ENCODE data around the gene PCOLCE2. TPM values are rescaled to one million over a fixed set of nuclear protein-coding genes. Genes with fewer than 3 reads are reported as not detected.

Gene PCOLCE2
- total RNA-seq, 1 experiment from 2014 or later: not detected

- DNase-seq: no peak
- Histone ChIP-seq H3K4me2 (ENCODE audit: low read depth, low read length, poor library complexity, severe bottlenecking) (no peak overlapping the region), H3K9ac (ENCODE audit: low read length) (no peak overlapping the region), H3K4me3 (ENCODE audit: low read length) (no peak overlapping the region), H2AFZ (ENCODE audit: low read length) (no peak overlapping the region), H3K27me3 (ENCODE audit: low read length) (no peaks in the 10 kb centered on the region), H4K20me1 (ENCODE audit: insufficient read depth, low read depth, low read length) (no peaks in the 10 kb centered on the region), H3K36me3 (ENCODE audit: insufficient read depth, low read length) (no peaks in the 10 kb centered on the region), H3K4me1 (ENCODE audit: low read length) (no peaks in the 10 kb centered on the region), H3K79me2 (ENCODE audit: low read length) (no peaks in the 10 kb centered on the region), H3K27ac (ENCODE audit: low read length) (no peak overlapping the region), H3K9me2 (replicated peaks; ENCODE audit: insufficient read depth, low read length) (no peaks in the 10 kb centered on the region), H3K9me3 (ENCODE audit: low read length) (no peaks in the 10 kb centered on the region)
Observed at GRCh38 chr3:142896201-142896755, 7.4 kb upstream of the PCOLCE2 start.

GRCh38 chr3:142894493-142894892 is 5.6 kb upstream of the PCOLCE2 start:
- Histone ChIP-seq H3K27ac (ENCODE audit: low read length) (no peak overlapping the region), H3K9me2 (replicated peaks; ENCODE audit: insufficient read depth, low read length) (no peaks in the 10 kb centered on the region), H3K79me2 (ENCODE audit: low read length) (no peaks in the 10 kb centered on the region), H3K4me3 (ENCODE audit: low read length) (no peak overlapping the region), H3K4me1 (ENCODE audit: low read length) (no peaks in the 10 kb centered on the region), H3K27me3 (ENCODE audit: low read length) (no peaks in the 10 kb centered on the region), H4K20me1 (ENCODE audit: insufficient read depth, low read depth, low read length) (no peaks in the 10 kb centered on the region), H3K36me3 (ENCODE audit: insufficient read depth, low read length) (no peaks in the 10 kb centered on the region), H3K9me3 (ENCODE audit: low read length) (no peaks in the 10 kb centered on the region), H3K9ac (ENCODE audit: low read length) (no peak overlapping the region), H2AFZ (ENCODE audit: low read length) (no peak overlapping the region), H3K4me2 (ENCODE audit: low read depth, low read length, poor library complexity, severe bottlenecking) (no peak overlapping the region)
- DNase-seq: no peak

- H3K79me2 ChIP-seq (ENCODE audit: low read length): no peaks in the 10 kb centered on the region
- no peak overlapping the region for H3K27ac ChIP-seq (ENCODE audit: low read length)
- DNase-seq: no peak
- no peak overlapping the region for H3K4me3 ChIP-seq (ENCODE audit: low read length)
- H3K9me3 ChIP-seq (ENCODE audit: low read length): no peaks in the 10 kb centered on the region
- H3K36me3 ChIP-seq (ENCODE audit: insufficient read depth, low read length): no peaks in the 10 kb centered on the region
- no peaks in the 10 kb centered on the region for H3K27me3 ChIP-seq (ENCODE audit: low read length)
- H3K4me1 ChIP-seq (ENCODE audit: low read length): no peaks in the 10 kb centered on the region
- no peaks in the 10 kb centered on the region for H3K9me2 ChIP-seq (replicated peaks; ENCODE audit: insufficient read depth, low read length)
- no peak overlapping the region for H3K9ac ChIP-seq (ENCODE audit: low read length)
- no peak overlapping the region for H3K4me2 ChIP-seq (ENCODE audit: low read depth, low read length, poor library complexity, severe bottlenecking)
- H2AFZ ChIP-seq (ENCODE audit: low read length): 0 out of 2 replicates have a peak overlapping the region, but pooled peaks have one; percentile 30
- no peaks in the 10 kb centered on the region for H4K20me1 ChIP-seq (ENCODE audit: insufficient read depth, low read depth, low read length)
Observed at GRCh38 chr3:142892714-142893113, 3.8 kb upstream of the PCOLCE2 start.

- no peaks in the 10 kb centered on the region for H3K36me3 ChIP-seq (ENCODE audit: insufficient read depth, low read length)
- DNase-seq: no peak
- H3K9me3 ChIP-seq (ENCODE audit: low read length): no peaks in the 10 kb centered on the region
- no peak overlapping the region for H2AFZ ChIP-seq (ENCODE audit: low read length)
- no peak overlapping the region for H3K27ac ChIP-seq (ENCODE audit: low read length)
- H3K4me2 ChIP-seq (ENCODE audit: low read depth, low read length, poor library complexity, severe bottlenecking): no peak overlapping the region
- H3K79me2 ChIP-seq (ENCODE audit: low read length): no peaks in the 10 kb centered on the region
- no peaks in the 10 kb centered on the region for H3K4me1 ChIP-seq (ENCODE audit: low read length)
- no peak overlapping the region for H3K9ac ChIP-seq (ENCODE audit: low read length)
- no peaks in the 10 kb centered on the region for H3K27me3 ChIP-seq (ENCODE audit: low read length)
- no peak overlapping the region for H3K4me3 ChIP-seq (ENCODE audit: low read length)
- no peaks in the 10 kb centered on the region for H4K20me1 ChIP-seq (ENCODE audit: insufficient read depth, low read depth, low read length)
- no peaks in the 10 kb centered on the region for H3K9me2 ChIP-seq (replicated peaks; ENCODE audit: insufficient read depth, low read length)
Observed at GRCh38 chr3:142890592-142890991, 1.7 kb upstream of the PCOLCE2 start.

GRCh38 chr3:142889212-142890014 is 530 bp upstream of the PCOLCE2 start:
- Histone ChIP-seq H3K4me1 (ENCODE audit: low read length) (no peaks in the 10 kb centered on the region), H3K27me3 (ENCODE audit: low read length) (no peaks in the 10 kb centered on the region), H3K79me2 (ENCODE audit: low read length) (no peaks in the 10 kb centered on the region), H3K9me2 (replicated peaks; ENCODE audit: insufficient read depth, low read length) (no peaks in the 10 kb centered on the region), H3K4me3 (ENCODE audit: low read length) (no peak overlapping the region), H3K4me2 (ENCODE audit: low read depth, low read length, poor library complexity, severe bottlenecking) (no peak overlapping the region), H3K9ac (ENCODE audit: low read length) (no peak overlapping the region), H4K20me1 (ENCODE audit: insufficient read depth, low read depth, low read length) (no peaks in the 10 kb centered on the region), H3K27ac (ENCODE audit: low read length) (no peak overlapping the region), H2AFZ (ENCODE audit: low read length) (no peak overlapping the region), H3K36me3 (ENCODE audit: insufficient read depth, low read length) (no peaks in the 10 kb centered on the region), H3K9me3 (ENCODE audit: low read length) (no peaks in the 10 kb centered on the region)
- no peak for DNase-seq

- Histone ChIP-seq H3K36me3 (ENCODE audit: insufficient read depth, low read length) (no peaks in the 10 kb centered on the region), H3K79me2 (ENCODE audit: low read length) (no peaks in the 10 kb centered on the region), H4K20me1 (ENCODE audit: insufficient read depth, low read depth, low read length) (no peaks in the 10 kb centered on the region), H2AFZ (ENCODE audit: low read length) (no peak overlapping the region), H3K9ac (ENCODE audit: low read length) (no peak overlapping the region), H3K9me3 (ENCODE audit: low read length) (no peaks in the 10 kb centered on the region), H3K4me3 (ENCODE audit: low read length) (no peak overlapping the region), H3K4me1 (ENCODE audit: low read length) (no peaks in the 10 kb centered on the region), H3K27ac (ENCODE audit: low read length) (no peak overlapping the region), H3K27me3 (ENCODE audit: low read length) (no peaks in the 10 kb centered on the region), H3K4me2 (ENCODE audit: low read depth, low read length, poor library complexity, severe bottlenecking) (no peak overlapping the region), H3K9me2 (replicated peaks; ENCODE audit: insufficient read depth, low read length) (no peaks in the 10 kb centered on the region)
- no peak for DNase-seq
Observed at GRCh38 chr3:142888099-142888480, 793 bp downstream of the PCOLCE2 start.

GRCh38 chr3:142886940-142887339 is 1.9 kb downstream of the PCOLCE2 start:
- Histone ChIP-seq H3K4me3 (ENCODE audit: low read length) (no peak overlapping the region), H3K27ac (ENCODE audit: low read length) (no peak overlapping the region), H4K20me1 (ENCODE audit: insufficient read depth, low read depth, low read length) (no peaks in the 10 kb centered on the region), H3K4me2 (ENCODE audit: low read depth, low read length, poor library complexity, severe bottlenecking) (no peak overlapping the region), H3K79me2 (ENCODE audit: low read length) (no peaks in the 10 kb centered on the region), H3K9me3 (ENCODE audit: low read length) (no peaks in the 10 kb centered on the region), H3K4me1 (ENCODE audit: low read length) (no peaks in the 10 kb centered on the region), H3K9ac (ENCODE audit: low read length) (no peak overlapping the region), H3K9me2 (replicated peaks; ENCODE audit: insufficient read depth, low read length) (no peaks in the 10 kb centered on the region), H3K36me3 (ENCODE audit: insufficient read depth, low read length) (no peaks in the 10 kb centered on the region), H2AFZ (ENCODE audit: low read length) (no peak overlapping the region), H3K27me3 (ENCODE audit: low read length) (no peaks in the 10 kb centered on the region)
- no peak for DNase-seq

GRCh38 chr3:142886021-142886420 is 2.9 kb downstream of the PCOLCE2 start:
- Histone ChIP-seq H3K4me1 (ENCODE audit: low read length) (no peaks in the 10 kb centered on the region), H4K20me1 (ENCODE audit: insufficient read depth, low read depth, low read length) (no peaks in the 10 kb centered on the region), H3K27me3 (ENCODE audit: low read length) (no peaks in the 10 kb centered on the region), H3K4me3 (ENCODE audit: low read length) (no peak overlapping the region), H3K27ac (ENCODE audit: low read length) (no peak overlapping the region), H2AFZ (ENCODE audit: low read length) (no peak overlapping the region), H3K9me3 (ENCODE audit: low read length) (no peaks in the 10 kb centered on the region), H3K9me2 (replicated peaks; ENCODE audit: insufficient read depth, low read length) (no peaks in the 10 kb centered on the region), H3K36me3 (ENCODE audit: insufficient read depth, low read length) (no peaks in the 10 kb centered on the region), H3K9ac (ENCODE audit: low read length) (no peak overlapping the region), H3K4me2 (ENCODE audit: low read depth, low read length, poor library complexity, severe bottlenecking) (no peak overlapping the region), H3K79me2 (ENCODE audit: low read length) (no peaks in the 10 kb centered on the region)
- DNase-seq: no peak
